Thyroid gland (tissue), 4 donors: Measurements from ENCODE around the gene MOB1B.
"Not testable (repeated sequence)": the region's sequence is repeated elsewhere in the genome, so short reads cannot be mapped to it uniquely, and the experiment has no call there.

ENCODE experiments used
- CTCF ChIP-seq, 6 experiments: fragments of 200-600 bp in 3 of 6; fragments of 450-650 bp in 3 of 6; sonication (generic) in 3 of 6; IDR thresholded peaks; one replicate each; pipeline ENCODE4 v1.5.1; 2016 to 2019; ENCODE audit warnings: antibody characterized with exemption in 6 of 6, mild to moderate bottlenecking in 2 of 6, inconsistent platforms in 1 of 6, moderate library complexity in 1 of 6
- POLR2A ChIP-seq, 2 donors: fragments of 450-650 bp; IDR thresholded peaks; one replicate each; pipeline ENCODE4 v1.6.1; 2017; ENCODE audit warnings: antibody characterized with exemption in 2 of 2, mild to moderate bottlenecking in 2 of 2, moderate library complexity in 1 of 2

GRCh38 chr4:70898581-70898980 lies 3.6 kb upstream of the MOB1B start:
- TF ChIP-seq CTCF, POLR2A (IDR thresholded peaks at IDR 0.05): not testable (repeated sequence)
